PC-3 (cell line): ENCODE measurements around the gene NUDT5. TPM values are rescaled to one million over a fixed set of nuclear protein-coding genes. Genes with fewer than 3 reads are reported as not detected.

ENCODE experiments used
- ATAC-seq: fragments of 200-7000 bp; cut with Tn5 transposase; 2 replicates; pipeline ENCODE4 v1.9.1; 2020; ENCODE audit warnings: mild to moderate bottlenecking, moderate library complexity
- BruUV-seq: library from RNA; stranded (reverse); fragments of 400-500 nt; replicated peaks from 2 replicates; lab custom pipeline; 2021; lab: Mats Ljungman, UMichigan
- CTCF ChIA-PET: fragments of 300-600 bp; sonication (Branson Sonifier 250); formaldehyde crosslinking; loops from one replicate; lab custom pipeline; 2022; ENCODE audit warnings: antibody characterized with exemption; lab: Charles Lee
- POLR2A ChIA-PET: fragments of 300-600 bp; sonication (Branson Sonifier 250); formaldehyde crosslinking; loops from one replicate; lab custom pipeline; 2022; ENCODE audit warnings: antibody characterized with exemption; ENCODE audit not compliant: unreplicated experiment; lab: Charles Lee
- DNase-seq: peaks from one replicate; pipeline ENCODE4 v3.0.0-alpha.2; 2015
- H2AFZ ChIP-seq: fragments of 300-600 bp; sonication (generic); 2 replicates; pipeline ENCODE4 v1.6.0; 2016; ENCODE audit warnings: antibody characterized with exemption, low read length
- H3F3A ChIP-seq: fragments of 300-600 bp; sonication (generic); one replicate; pipeline ENCODE4 v1.6.0; 2017; ENCODE audit warnings: antibody characterized with exemption, low read length, control low read depth, mild to moderate bottlenecking; ENCODE audit not compliant: unreplicated experiment
- H3K27ac ChIP-seq: fragments of 300-600 bp; sonication (generic); 2 replicates; pipeline ENCODE4 v1.5.1; 2016; ENCODE audit warnings: mild to moderate bottlenecking, low read length
- H3K27me3 ChIP-seq: fragments of 300-600 bp; sonication (generic); 2 replicates; pipeline ENCODE4 v1.6.1; 2016; ENCODE audit warnings: low read length, mixed read lengths
- H3K36me3 ChIP-seq: fragments of 300-600 bp; sonication (generic); 2 replicates; pipeline ENCODE4 v1.6.1; 2016; ENCODE audit warnings: low read depth, mixed run types, low read length, mixed read lengths
- H3K4me1 ChIP-seq: fragments of 300-600 bp; sonication (generic); 2 replicates; pipeline ENCODE4 v1.5.1; 2016; ENCODE audit warnings: low read length; ENCODE audit not compliant: insufficient read depth
- H3K4me2 ChIP-seq: fragments of 300-600 bp; sonication (generic); 2 replicates; pipeline ENCODE4 v1.6.0; 2016; ENCODE audit warnings: low read length
- H3K4me3 ChIP-seq: fragments of 300-600 bp; sonication (generic); 2 replicates; pipeline ENCODE4 v1.5.1; 2016; ENCODE audit warnings: mild to moderate bottlenecking, low read length, mixed read lengths
- H3K79me2 ChIP-seq: fragments of 300-600 bp; sonication (generic); 2 replicates; pipeline ENCODE4 v1.6.1; 2017; ENCODE audit warnings: low read length, mixed read lengths
- H3K9ac ChIP-seq: fragments of 300-600 bp; sonication (generic); 2 replicates; pipeline ENCODE4 v1.6.0; 2016; ENCODE audit warnings: mild to moderate bottlenecking, low read length
- H3K9me2 ChIP-seq: fragments of 300-600 bp; sonication (generic); replicated peaks from 2 replicates; pipeline ENCODE4 v1.6.1; 2016; ENCODE audit warnings: mixed run types, low read length, mixed read lengths
- H3K9me3 ChIP-seq: fragments of 300-600 bp; sonication (generic); 2 replicates; pipeline ENCODE4 v1.6.1; 2016; ENCODE audit warnings: low read length, mixed read lengths
- H4K20me1 ChIP-seq: fragments of 300-600 bp; sonication (generic); 2 replicates; pipeline ENCODE4 v1.6.1; 2016; ENCODE audit warnings: low read length, mixed read lengths
- EZH2 ChIP-seq: fragments of 300-600 bp; sonication (generic); IDR thresholded peaks from one replicate; pipeline ENCODE4 v1.6.1; 2017; ENCODE audit warnings: antibody characterized with exemption, mild to moderate bottlenecking, low read length; ENCODE audit not compliant: unreplicated experiment
- EZH2phosphoT487 ChIP-seq: fragments of 300-600 bp; sonication (generic); IDR thresholded peaks from 2 replicates; pipeline ENCODE4 v1.6.1; 2018; ENCODE audit warnings: mild to moderate bottlenecking, antibody characterized with exemption, low read length, borderline replicate concordance
- intact Hi-C: fragments of 100-400 bp; cut with micrococcal nuclease; formaldehyde crosslinking; loops from 2 replicates; pipeline ENCODE4 v1.9.0; 2023
- total RNA-seq: library from RNA; depleted of rRNA; stranded (reverse); fragments of >200 nt; gene quantifications from 2 replicates; pipeline ENCODE4 v1.2.3, GENCODE V29; 2014
- TF ChIP-seq, protein P1 (sequence below): fragments of 300-600 bp; sonication (generic); conservative IDR thresholded peaks from 2 replicates; pipeline ENCODE4 v1.5.1; 2017; ENCODE audit warnings: antibody characterized with exemption, low read depth, mild to moderate bottlenecking, low read length

The NUDT5 gene
- total RNA-seq, 1 experiment from 2014 or later, result 39.3 TPM

DNA sequence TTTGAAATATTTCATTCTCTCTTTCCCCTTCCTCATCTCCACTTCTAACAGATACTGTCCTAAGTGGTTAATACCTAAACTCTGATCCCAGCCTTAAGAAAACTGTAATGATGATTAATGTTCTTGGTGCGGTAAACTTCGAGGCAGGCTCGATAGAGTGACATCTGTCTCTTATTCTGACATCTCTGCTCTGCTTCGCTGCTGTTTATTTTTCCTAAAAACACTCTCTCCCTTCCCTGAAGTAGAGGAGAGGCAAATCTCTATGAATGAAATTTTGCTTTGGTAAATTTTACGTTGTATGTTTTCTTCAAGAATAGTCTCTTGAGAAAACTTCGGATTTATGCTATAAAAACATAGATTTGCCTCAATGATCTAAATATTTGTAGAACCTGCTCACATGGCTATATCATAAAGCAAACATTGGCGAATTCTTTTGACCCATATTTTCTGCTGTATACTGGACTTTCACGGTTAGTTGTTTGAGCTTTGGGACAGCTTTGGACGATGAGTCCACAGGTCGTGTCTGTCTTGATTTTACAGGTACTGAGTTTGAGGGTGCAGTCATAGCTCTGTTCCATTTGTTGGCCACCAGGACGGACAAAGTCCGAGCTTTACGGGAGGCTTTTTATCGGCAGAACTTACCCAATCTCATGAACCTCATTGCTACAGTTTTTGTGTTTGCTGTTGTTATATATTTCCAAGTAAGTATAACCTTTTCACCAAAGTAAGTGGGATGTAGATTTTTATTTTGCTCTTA is 39.1 kb downstream of the NUDT5 start:
- intact Hi-C loops, result no loop called here
- no peaks in the 10 kb centered on the region for H3K9me3 ChIP-seq
- no peaks in the 10 kb centered on the region for H3F3A ChIP-seq
- H2AFZ ChIP-seq, result no peak overlapping the region
- POLR2A ChIA-PET, result no interaction called here
- H3K4me1 ChIP-seq, result no peaks in the 10 kb centered on the region
- no peak overlapping the region for H3K4me3 ChIP-seq
- H4K20me1 ChIP-seq, result no peaks in the 10 kb centered on the region
- TF ChIP-seq EZH2phosphoT487 (no peak), EZH2 (no peak)
- TF ChIP-seq, protein P1, sequence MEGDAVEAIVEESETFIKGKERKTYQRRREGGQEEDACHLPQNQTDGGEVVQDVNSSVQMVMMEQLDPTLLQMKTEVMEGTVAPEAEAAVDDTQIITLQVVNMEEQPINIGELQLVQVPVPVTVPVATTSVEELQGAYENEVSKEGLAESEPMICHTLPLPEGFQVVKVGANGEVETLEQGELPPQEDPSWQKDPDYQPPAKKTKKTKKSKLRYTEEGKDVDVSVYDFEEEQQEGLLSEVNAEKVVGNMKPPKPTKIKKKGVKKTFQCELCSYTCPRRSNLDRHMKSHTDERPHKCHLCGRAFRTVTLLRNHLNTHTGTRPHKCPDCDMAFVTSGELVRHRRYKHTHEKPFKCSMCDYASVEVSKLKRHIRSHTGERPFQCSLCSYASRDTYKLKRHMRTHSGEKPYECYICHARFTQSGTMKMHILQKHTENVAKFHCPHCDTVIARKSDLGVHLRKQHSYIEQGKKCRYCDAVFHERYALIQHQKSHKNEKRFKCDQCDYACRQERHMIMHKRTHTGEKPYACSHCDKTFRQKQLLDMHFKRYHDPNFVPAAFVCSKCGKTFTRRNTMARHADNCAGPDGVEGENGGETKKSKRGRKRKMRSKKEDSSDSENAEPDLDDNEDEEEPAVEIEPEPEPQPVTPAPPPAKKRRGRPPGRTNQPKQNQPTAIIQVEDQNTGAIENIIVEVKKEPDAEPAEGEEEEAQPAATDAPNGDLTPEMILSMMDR, result no peak
- ATAC-seq (no peak), DNase-seq (no peak)
- H3K79me2 ChIP-seq, result no peaks in the 10 kb centered on the region
- no peak overlapping the region for H3K9ac ChIP-seq
- no TSS peak for BruUV-seq
- no peak overlapping the region for H3K27ac ChIP-seq
- no peak overlapping the region for H3K4me2 ChIP-seq
- H3K27me3 ChIP-seq, result no peaks in the 10 kb centered on the region
- H3K9me2 ChIP-seq, result no peaks in the 10 kb centered on the region
- CTCF ChIA-PET, result no interaction called here
- H3K36me3 ChIP-seq, result no peaks in the 10 kb centered on the region

- no peaks in the 10 kb centered on the region for H4K20me1 ChIP-seq
- ChIA-PET POLR2A (no interaction called here), CTCF (no interaction called here)
- no peaks in the 10 kb centered on the region for H3F3A ChIP-seq
- H3K79me2 ChIP-seq, result no peaks in the 10 kb centered on the region
- no peak overlapping the region for H3K4me2 ChIP-seq
- no peaks in the 10 kb centered on the region for H3K27me3 ChIP-seq
- H3K9ac ChIP-seq, result no peak overlapping the region
- H3K9me2 ChIP-seq, result no peaks in the 10 kb centered on the region
- no peaks in the 10 kb centered on the region for H3K9me3 ChIP-seq
- ATAC-seq (no peak), DNase-seq (no peak)
- H2AFZ ChIP-seq, result no peak overlapping the region
- TF ChIP-seq, protein P1, result no peak
- TF ChIP-seq EZH2 (no peak), EZH2phosphoT487 (no peak)
- BruUV-seq, result no TSS peak
- H3K27ac ChIP-seq, result no peak overlapping the region
- H3K4me1 ChIP-seq, result no peaks in the 10 kb centered on the region
- H3K4me3 ChIP-seq, result no peak overlapping the region
- intact Hi-C loops, result no loop called here
- H3K36me3 ChIP-seq, result no peaks in the 10 kb centered on the region
These were observed 41.2 kb downstream of the NUDT5 start for GRCh38 chr10:12154516-12154915.

- CTCF ChIA-PET, result no interaction called here
- no peaks in the 10 kb centered on the region for H3K36me3 ChIP-seq
- no peak for ATAC-seq
These were observed 45.5 kb downstream of the NUDT5 start for GRCh38 chr10:12150163-12150562.

More at GRCh38 chr10:12150163-12150562, 45.5 kb downstream of the NUDT5 start:
- intact Hi-C loops, result no loop called here
- no peaks in the 10 kb centered on the region for H3K79me2 ChIP-seq
- POLR2A ChIA-PET, result no interaction called here
- no peaks in the 10 kb centered on the region for H3F3A ChIP-seq
- no peaks in the 10 kb centered on the region for H3K27me3 ChIP-seq
- DNase-seq, result no peak
- H3K9me2 ChIP-seq, result no peaks in the 10 kb centered on the region
- H3K4me2 ChIP-seq, result no peak overlapping the region
- H3K9me3 ChIP-seq, result no peaks in the 10 kb centered on the region
- TF ChIP-seq EZH2phosphoT487 (no peak), EZH2 (no peak)
- TF ChIP-seq, protein P1, result no peak
- no peak overlapping the region for H3K27ac ChIP-seq
- H4K20me1 ChIP-seq, result no peaks in the 10 kb centered on the region
- no TSS peak for BruUV-seq
- H3K9ac ChIP-seq, result no peak overlapping the region
- H3K4me1 ChIP-seq, result no peaks in the 10 kb centered on the region
- no peak overlapping the region for H3K4me3 ChIP-seq
- no peak overlapping the region for H2AFZ ChIP-seq
